NB4 (cell line): Measurements from ENCODE around the gene PEX5.

ENCODE experiments used
- DNase-seq: peaks from one replicate; pipeline ENCODE4 v3.0.0; 2010; ENCODE audit warnings: low read depth
- H3K4me3 ChIP-seq: one replicate; pipeline ENCODE4 v1.5.1; 2011; ENCODE audit warnings: mild to moderate bottlenecking, low read depth, low read length, moderate library complexity
- MYC ChIP-seq: IDR thresholded peaks from 2 replicates; pipeline ENCODE4 v1.6.1; 2011; ENCODE audit warnings: low read depth, low read length
- POLR2A ChIP-seq: IDR thresholded peaks from 2 replicates; pipeline ENCODE4 v1.6.1; 2011; ENCODE audit warnings: mild to moderate bottlenecking; ENCODE audit not compliant: insufficient read length; ENCODE audit errors: extremely low read depth
- TF ChIP-seq, protein P1 (sequence below): IDR thresholded peaks from 2 replicates; pipeline ENCODE4 v1.6.1; 2011; ENCODE audit warnings: low read depth, low read length
- TF ChIP-seq, protein P2 (sequence below): IDR thresholded peaks from one replicate; pipeline ENCODE4 v1.5.1; 2012; ENCODE audit warnings: low read depth, low read length

The PEX5 gene

DNA sequence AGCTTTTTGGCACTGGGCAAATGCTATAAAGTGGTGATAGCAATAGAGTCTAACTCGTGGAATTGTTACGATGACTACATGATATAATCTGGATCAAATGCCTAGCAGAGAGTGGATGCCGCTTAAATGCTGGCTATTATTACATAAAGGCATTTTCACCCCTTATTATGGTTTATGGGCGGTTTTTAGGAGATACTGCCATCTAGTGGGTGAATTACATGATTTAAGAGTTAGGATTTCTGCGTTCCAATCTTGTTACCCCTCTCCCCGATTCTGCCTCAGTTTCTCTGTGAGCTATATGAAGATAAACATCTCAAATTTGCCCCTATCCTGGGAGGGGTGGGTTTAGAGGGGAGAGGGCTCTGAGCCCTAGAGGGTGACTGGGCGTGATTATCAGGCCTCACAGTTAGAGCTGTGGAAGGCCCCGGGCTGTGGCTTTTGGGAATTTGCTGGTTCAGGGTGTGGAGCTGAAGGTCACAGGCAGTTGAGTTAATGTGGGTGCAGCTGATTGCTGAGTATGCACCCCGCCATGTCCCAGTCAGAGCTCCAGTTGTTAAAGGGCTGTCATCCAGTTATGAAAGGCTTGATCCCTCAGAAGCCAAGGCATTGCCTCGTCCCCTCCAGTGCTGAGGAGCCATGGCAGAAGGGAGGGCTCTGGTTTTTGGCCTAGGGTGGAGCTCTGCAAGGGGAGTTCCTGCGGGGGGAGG lies 44.9 kb upstream of the PEX5 start:
- TF ChIP-seq, protein P1, sequence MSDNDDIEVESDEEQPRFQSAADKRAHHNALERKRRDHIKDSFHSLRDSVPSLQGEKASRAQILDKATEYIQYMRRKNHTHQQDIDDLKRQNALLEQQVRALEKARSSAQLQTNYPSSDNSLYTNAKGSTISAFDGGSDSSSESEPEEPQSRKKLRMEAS: no peak
- TF ChIP-seq, protein P2, sequence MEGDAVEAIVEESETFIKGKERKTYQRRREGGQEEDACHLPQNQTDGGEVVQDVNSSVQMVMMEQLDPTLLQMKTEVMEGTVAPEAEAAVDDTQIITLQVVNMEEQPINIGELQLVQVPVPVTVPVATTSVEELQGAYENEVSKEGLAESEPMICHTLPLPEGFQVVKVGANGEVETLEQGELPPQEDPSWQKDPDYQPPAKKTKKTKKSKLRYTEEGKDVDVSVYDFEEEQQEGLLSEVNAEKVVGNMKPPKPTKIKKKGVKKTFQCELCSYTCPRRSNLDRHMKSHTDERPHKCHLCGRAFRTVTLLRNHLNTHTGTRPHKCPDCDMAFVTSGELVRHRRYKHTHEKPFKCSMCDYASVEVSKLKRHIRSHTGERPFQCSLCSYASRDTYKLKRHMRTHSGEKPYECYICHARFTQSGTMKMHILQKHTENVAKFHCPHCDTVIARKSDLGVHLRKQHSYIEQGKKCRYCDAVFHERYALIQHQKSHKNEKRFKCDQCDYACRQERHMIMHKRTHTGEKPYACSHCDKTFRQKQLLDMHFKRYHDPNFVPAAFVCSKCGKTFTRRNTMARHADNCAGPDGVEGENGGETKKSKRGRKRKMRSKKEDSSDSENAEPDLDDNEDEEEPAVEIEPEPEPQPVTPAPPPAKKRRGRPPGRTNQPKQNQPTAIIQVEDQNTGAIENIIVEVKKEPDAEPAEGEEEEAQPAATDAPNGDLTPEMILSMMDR: peak; percentile 38
- TF ChIP-seq MYC: no peak
- TF ChIP-seq POLR2A: no peak
- DNase-seq: peak; percentile 53
- H3K4me3 ChIP-seq: no peak overlapping the region

DNA sequence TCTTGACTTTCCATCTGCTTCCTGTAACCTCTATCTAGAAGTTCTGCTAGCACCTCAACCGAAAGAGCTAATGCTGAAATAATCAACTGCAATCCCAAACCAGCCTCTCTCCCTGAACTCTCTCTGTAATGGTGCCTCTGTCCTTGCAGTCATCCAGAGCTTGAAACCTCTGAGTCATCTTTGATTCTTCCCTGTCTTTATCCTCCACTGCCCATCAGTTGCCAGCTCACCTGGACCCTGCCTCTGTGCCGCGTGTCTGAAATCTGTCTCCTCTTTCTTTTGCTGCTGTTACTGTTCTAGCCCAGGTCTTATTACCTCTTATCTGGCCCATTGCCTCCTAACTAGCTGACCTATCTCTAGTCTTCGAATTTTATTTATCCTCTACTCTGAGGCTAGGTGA lies 43.8 kb upstream of the PEX5 start:
- DNase-seq: no peak
- H3K4me3 ChIP-seq: no peak overlapping the region
- TF ChIP-seq MYC (no peak), POLR2A (no peak)
- TF ChIP-seq, protein P2: no peak
- TF ChIP-seq, protein P1: no peak

DNA sequence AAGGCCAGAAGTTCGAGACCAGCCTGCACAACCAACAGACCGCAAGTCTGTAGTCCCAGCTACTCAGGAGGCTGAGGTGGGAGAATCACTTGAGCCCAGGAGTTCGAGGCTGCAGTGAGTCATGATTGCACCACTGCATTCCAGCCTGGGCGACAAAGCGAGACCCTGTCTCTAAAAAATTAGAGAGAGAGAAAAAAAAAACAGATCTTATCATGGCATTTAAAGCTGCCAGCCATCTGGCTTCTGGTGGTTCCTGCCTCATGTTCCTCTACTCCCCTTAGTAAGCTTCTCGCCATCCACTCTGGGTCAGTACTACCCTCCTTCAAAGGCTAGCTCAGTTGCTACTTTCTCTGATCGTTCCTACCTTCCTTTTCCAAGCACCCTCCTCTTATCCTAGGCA lies 43.3 kb upstream of the PEX5 start:
- TF ChIP-seq POLR2A (no peak), MYC (no peak)
- TF ChIP-seq, protein P2: no peak
- TF ChIP-seq, protein P1: no peak
- H3K4me3 ChIP-seq: no peak overlapping the region
- DNase-seq: no peak

DNA sequence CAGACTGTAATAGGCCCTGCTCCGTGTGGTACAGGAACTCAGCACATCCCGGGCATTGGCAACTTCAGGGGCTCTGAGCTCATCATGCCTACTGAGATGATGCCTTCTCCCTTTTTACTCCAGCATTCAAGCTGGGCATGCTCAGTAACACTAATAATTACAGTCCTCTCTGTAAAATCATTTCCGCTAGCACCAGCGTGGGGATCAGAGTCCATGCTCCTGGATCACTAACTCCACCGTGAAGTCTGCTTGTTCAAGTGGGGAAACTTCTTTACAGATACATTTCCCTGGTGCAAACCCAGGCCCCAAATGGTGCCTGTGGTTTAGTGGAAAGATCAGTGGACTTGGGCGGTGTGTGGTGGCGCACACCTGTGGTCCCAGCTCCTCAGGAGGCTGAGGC lies 42.6 kb upstream of the PEX5 start:
- no peak for TF ChIP-seq POLR2A
- TF ChIP-seq, protein P2: no peak
- TF ChIP-seq, protein P1: no peak
- TF ChIP-seq MYC: no peak
- no peak overlapping the region for H3K4me3 ChIP-seq
- DNase-seq: no peak

DNA sequence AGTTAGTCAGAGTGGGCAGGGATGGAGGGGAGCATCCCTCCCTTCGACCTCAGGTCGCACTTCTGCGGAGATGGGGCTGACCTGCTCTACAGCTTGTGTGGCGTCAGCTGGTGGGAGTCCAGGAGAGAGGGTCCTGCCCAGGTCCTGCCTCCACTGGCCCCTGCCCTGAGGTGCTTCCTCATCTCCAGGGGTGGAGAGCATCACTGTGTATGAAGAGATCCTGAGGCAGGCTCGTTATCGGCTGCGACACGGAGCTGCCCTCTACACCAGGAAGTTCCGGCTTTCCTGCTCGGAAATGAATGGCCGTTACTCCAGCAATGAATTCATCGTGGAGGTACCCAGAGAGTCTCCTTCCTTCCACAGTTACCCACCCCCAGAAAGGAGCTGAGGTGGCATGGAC lies 39.1 kb upstream of the PEX5 start:
- TF ChIP-seq POLR2A (no peak), MYC (no peak)
- TF ChIP-seq, protein P1: no peak
- TF ChIP-seq, protein P2: no peak
- DNase-seq: no peak
- no peak overlapping the region for H3K4me3 ChIP-seq
